Lower lobe of right lung (tissue), 2 donors: ENCODE results near the gene H2BK1. TPM values are rescaled to one million over a fixed set of nuclear protein-coding genes. Genes with fewer than 3 reads are reported as not detected.

Experiments
- ATAC-seq, 2 donors: fragments of 200-7000 bp; cut with Tn5 transposase; one replicate each; pipeline ENCODE4 v1.9.1; 2020 to 2022; ENCODE audit warnings: mild to moderate bottlenecking in 2 of 2, moderate library complexity in 2 of 2
- DNase-seq: peaks from one replicate; pipeline ENCODE4 v3.0.0-alpha.2; 2020
- H3K27ac ChIP-seq: fragments of 200-600 bp; one replicate; pipeline ENCODE4 v1.8.0; 2022
- H3K27me3 ChIP-seq: fragments of 200-600 bp; one replicate; pipeline ENCODE4 v1.8.0; 2022; ENCODE audit warnings: low read depth
- H3K36me3 ChIP-seq: fragments of 200-600 bp; one replicate; pipeline ENCODE4 v1.8.0; 2022; ENCODE audit warnings: mild to moderate bottlenecking
- H3K4me1 ChIP-seq: fragments of 200-600 bp; one replicate; pipeline ENCODE4 v1.8.0; 2022
- H3K4me3 ChIP-seq: fragments of 200-600 bp; one replicate; pipeline ENCODE4 v1.8.0; 2022; ENCODE audit warnings: mild to moderate bottlenecking
- H3K9me3 ChIP-seq: fragments of 200-600 bp; one replicate; pipeline ENCODE4 v1.8.0; 2022
- CTCF ChIP-seq: fragments of 200-600 bp; IDR thresholded peaks from one replicate; pipeline ENCODE4 v1.8.0; 2022; ENCODE audit warnings: antibody characterized with exemption, mild to moderate bottlenecking
- intact Hi-C: fragments of 100-400 bp; cut with DNase I; formaldehyde crosslinking; loops from one replicate; pipeline ENCODE4 v1.11.0; 2022
- total RNA-seq: library from RNA; stranded (reverse); fragmentation: NEBNext Ultra II Directional; extraction: Animal tissue kit (Norgen Biotek cat#: 25700); gene quantifications from one replicate; pipeline ENCODE4 v1.2.1, GENCODE V29; 2021
- donor health status: DM: no; HTN: yes; CAD: no; lungs with severe emphysema.

Gene H2BK1
- total RNA-seq, 1 donor from 2014 or later, result not detected

DNA sequence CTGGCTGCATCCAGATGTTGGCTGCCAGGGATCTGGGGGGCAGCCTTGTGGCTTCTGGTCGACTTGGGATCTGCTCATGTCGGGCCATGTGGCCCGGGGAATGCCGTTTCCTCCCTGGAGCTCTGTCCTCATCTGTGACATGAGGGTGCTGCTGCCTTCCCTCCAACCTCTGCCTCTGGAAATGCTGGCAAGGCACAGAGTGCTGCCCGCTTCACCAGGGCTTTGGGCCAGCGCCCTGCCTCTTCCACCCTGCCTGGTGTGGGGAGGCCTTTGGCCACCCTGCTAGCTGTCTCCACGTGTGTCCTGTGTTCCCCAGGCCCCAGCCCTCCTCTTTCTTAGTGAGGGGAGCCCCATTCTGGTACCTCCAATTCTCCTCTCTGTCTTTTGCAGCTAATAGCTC lies 44.0 kb upstream of the H2BK1 start:
- H3K9me3 ChIP-seq, result no peaks in the 10 kb centered on the region
- no peak overlapping the region for H3K27ac ChIP-seq
- ATAC-seq, result no peak
- intact Hi-C loops, result no loop called here
- peaks cover 29% of the 10 kb centered on the region for H3K4me1 ChIP-seq
- H3K27me3 ChIP-seq, result peaks cover 3% of the 10 kb centered on the region
- no peaks in the 10 kb centered on the region for H3K36me3 ChIP-seq
- no peak overlapping the region for H3K4me3 ChIP-seq
- DNase-seq, result peak; percentile 34
- TF ChIP-seq CTCF, result no peak

GRCh38 chr7:151252961-151253711 lies 42.8 kb upstream of the H2BK1 start:
- Histone ChIP-seq H3K27me3 (peaks cover 3% of the 10 kb centered on the region), H3K4me3 (no peak overlapping the region), H3K9me3 (no peaks in the 10 kb centered on the region), H3K27ac (no peak overlapping the region), H3K36me3 (no peaks in the 10 kb centered on the region), H3K4me1 (peaks cover 31% of the 10 kb centered on the region)
- TF ChIP-seq CTCF, result no peak
- DNase-seq (no peak), ATAC-seq (no peak)
- intact Hi-C loops, result no loop called here

DNA sequence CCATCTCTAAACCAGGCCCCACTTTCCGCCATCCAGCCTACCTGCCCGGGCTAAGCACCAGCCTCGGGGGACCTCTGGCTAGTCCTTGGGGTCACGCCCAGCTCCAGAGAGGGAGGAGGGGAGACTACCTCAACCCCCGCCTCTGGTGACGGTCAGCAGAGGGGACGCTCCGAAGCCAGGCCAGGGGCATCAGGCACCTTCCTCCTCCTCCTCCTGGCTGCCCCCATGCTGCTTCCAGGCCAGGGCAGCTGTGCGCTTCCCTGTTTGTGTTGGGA lies 42.2 kb upstream of the H2BK1 start:
- Histone ChIP-seq H3K27me3 (peaks cover 7% of the 10 kb centered on the region), H3K4me3 (peak overlapping the region; percentile 66), H3K4me1 (peaks cover 37% of the 10 kb centered on the region), H3K36me3 (no peaks in the 10 kb centered on the region), H3K27ac (peak overlapping the region; percentile 77), H3K9me3 (no peaks in the 10 kb centered on the region)
- ATAC-seq, result no peak
- intact Hi-C loops, result no loop called here
- peak; percentile 46 for DNase-seq
- TF ChIP-seq CTCF, result no peak

- DNase-seq (peak; percentile 74), ATAC-seq (peak; percentile 67 to 68)
- H3K4me1 ChIP-seq, result peaks cover 43% of the 10 kb centered on the region
- intact Hi-C loops, result no loop called here
- peaks cover 13% of the 10 kb centered on the region for H3K27me3 ChIP-seq
- peak overlapping the region; percentile 66 for H3K4me3 ChIP-seq
- H3K36me3 ChIP-seq, result no peaks in the 10 kb centered on the region
- H3K27ac ChIP-seq, result peak overlapping the region; percentile 80
- TF ChIP-seq CTCF, result no peak
- H3K9me3 ChIP-seq, result no peaks in the 10 kb centered on the region
Measured at GRCh38 chr7:151251689-151252560, 41.6 kb upstream of the H2BK1 start.

DNA sequence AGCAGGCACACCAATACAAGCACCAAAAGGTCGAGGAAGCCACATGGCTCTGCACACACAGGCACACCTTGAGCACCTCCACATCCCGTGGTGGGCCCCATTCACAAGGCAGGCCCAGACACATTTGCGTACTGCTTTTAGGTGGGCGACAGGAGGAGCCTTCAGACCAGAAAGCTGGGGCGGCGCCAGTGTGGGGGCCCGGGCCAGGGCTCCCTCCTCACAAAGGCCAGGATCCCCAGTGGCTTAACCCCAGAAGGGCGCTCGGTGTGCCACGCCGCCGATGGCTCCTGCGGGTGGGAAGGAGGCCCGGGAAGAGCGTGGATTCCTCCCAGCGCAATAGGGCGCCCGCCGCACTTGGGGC lies 41.0 kb upstream of the H2BK1 start:
- TF ChIP-seq CTCF, result no peak
- H3K27me3 ChIP-seq, result peaks cover 13% of the 10 kb centered on the region
- peak overlapping the region; percentile 80 for H3K27ac ChIP-seq
- peak overlapping the region; percentile 66 for H3K4me3 ChIP-seq
- no peaks in the 10 kb centered on the region for H3K9me3 ChIP-seq
- no peaks in the 10 kb centered on the region for H3K36me3 ChIP-seq
- no peak for ATAC-seq
- H3K4me1 ChIP-seq, result peaks cover 47% of the 10 kb centered on the region
- intact Hi-C loops, result no loop called here
- no peak for DNase-seq
